ENCODE results near the gene SLC2A13.

SLC2A13 gene

DNA sequence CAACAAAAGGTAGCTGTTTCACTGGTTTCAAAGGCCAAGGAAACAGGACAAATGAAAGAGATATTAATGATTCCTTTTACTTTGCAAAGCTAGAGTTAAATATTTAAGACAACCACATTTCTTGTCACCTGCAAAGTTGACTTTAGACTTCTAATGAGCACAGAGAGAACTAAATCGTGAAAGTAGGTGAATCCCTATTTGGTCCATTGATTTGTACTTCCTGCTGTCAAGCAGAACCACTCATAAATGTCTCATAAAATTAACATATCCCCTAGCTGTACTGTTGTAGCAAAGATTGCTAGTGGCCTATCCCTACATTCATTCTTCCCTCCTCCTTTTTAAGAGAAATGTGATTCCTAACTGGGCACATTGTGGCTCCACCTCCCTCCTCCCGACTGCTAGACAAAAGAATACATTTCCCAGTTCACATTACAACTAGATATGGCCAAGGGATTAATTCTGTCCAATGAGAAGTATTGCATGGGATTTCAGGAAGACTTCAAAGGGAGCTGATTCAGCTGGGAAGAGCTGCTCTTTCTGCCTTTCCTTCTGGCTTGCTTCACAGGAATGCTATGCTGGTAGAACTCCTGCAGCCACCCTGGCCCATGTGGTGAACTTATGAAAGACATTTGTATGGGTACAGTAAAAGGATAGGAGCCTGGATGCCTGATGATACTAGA, 258.8 kb downstream of the SLC2A13 start:
- CTCF ChIA-PET: no interaction called here
- no peak for DNase-seq (ENCODE audit: low read depth, low spot score)
- TF ChIP-seq, protein P1, sequence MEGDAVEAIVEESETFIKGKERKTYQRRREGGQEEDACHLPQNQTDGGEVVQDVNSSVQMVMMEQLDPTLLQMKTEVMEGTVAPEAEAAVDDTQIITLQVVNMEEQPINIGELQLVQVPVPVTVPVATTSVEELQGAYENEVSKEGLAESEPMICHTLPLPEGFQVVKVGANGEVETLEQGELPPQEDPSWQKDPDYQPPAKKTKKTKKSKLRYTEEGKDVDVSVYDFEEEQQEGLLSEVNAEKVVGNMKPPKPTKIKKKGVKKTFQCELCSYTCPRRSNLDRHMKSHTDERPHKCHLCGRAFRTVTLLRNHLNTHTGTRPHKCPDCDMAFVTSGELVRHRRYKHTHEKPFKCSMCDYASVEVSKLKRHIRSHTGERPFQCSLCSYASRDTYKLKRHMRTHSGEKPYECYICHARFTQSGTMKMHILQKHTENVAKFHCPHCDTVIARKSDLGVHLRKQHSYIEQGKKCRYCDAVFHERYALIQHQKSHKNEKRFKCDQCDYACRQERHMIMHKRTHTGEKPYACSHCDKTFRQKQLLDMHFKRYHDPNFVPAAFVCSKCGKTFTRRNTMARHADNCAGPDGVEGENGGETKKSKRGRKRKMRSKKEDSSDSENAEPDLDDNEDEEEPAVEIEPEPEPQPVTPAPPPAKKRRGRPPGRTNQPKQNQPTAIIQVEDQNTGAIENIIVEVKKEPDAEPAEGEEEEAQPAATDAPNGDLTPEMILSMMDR (IDR thresholded peaks at IDR 0.05; ENCODE audit: insufficient read depth, low read length, missing control alignments): no peak
- POLR2A ChIA-PET: no interaction called here
- H3K4me3 ChIP-seq (ENCODE audit: low read depth, low read length): no peak overlapping the region

DNA sequence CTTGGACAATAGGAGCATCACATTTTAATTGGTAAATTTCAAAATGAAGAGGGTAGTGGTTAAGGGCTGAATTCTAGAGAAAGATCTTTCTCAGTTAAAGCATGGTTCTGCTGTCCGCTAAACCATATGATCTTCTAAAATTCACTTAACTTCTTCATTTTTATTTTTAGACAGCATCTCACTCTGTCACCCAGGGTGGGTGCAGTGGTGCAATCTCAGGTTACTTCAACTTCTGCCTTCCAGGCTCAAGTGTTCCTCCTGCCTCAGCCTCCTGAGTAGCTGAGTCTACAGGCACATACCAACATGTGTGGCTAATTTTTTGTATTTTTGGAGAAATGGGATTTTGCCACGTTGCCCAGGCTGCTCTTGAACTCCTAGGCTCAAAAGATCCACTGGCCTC, 259.6 kb downstream of the SLC2A13 start:
- DNase-seq (ENCODE audit: low read depth, low spot score): no peak
- TF ChIP-seq, protein P1 (IDR thresholded peaks at IDR 0.05; ENCODE audit: insufficient read depth, low read length, missing control alignments): no peak
- ChIA-PET CTCF (no interaction called here), POLR2A (no interaction called here)
- no peak overlapping the region for H3K4me3 ChIP-seq (ENCODE audit: low read depth, low read length)

DNA sequence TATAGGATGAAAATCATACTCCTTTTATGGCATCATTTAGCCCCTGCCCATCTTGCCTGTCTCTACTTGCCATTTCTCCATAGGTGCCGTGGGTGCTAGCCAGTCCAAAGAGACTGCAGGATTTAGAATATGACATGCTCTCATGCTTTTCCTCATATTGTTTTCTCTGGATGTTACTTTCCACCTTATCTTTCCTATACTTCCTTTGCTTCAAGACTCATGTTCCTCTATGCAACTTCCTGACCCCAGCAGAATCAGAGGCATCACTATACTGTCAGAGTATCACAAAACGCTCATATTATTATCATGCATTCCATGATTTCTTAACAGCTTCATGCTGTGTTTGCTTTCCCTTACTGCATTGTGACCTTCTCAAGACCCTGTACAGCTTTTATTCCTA, 265.5 kb downstream of the SLC2A13 start:
- CTCF ChIA-PET: no interaction called here
- POLR2A ChIA-PET: no interaction called here
- no peak overlapping the region for H3K4me3 ChIP-seq (ENCODE audit: low read depth, low read length)
- no peak for DNase-seq (ENCODE audit: low read depth, low spot score)
- TF ChIP-seq, protein P1 (IDR thresholded peaks at IDR 0.05; ENCODE audit: insufficient read depth, low read length, missing control alignments): no peak

DNA sequence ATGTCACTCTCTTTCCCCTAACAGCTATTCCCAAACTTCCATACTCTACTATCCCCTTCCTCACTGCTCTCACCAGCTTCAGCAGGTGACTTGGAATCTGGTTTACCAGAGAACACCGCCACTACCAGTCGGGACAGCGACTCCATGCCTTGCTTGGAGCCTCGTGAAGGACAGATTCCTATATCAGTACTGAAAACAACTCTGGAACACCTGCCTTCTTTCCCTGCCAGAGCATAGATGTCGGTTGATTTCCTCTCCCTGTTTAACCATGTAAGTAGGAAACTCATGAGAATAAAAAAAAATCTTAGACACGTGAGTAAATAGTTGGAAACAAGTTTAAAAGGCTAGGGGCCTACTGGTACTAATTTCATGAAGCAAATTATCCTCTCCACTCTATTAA, 266.8 kb downstream of the SLC2A13 start:
- TF ChIP-seq, protein P1 (IDR thresholded peaks at IDR 0.05; ENCODE audit: insufficient read depth, low read length, missing control alignments): no peak
- POLR2A ChIA-PET: no interaction called here
- DNase-seq (ENCODE audit: low read depth, low spot score): no peak
- CTCF ChIA-PET: no interaction called here
- H3K4me3 ChIP-seq (ENCODE audit: low read depth, low read length): no peak overlapping the region

DNA sequence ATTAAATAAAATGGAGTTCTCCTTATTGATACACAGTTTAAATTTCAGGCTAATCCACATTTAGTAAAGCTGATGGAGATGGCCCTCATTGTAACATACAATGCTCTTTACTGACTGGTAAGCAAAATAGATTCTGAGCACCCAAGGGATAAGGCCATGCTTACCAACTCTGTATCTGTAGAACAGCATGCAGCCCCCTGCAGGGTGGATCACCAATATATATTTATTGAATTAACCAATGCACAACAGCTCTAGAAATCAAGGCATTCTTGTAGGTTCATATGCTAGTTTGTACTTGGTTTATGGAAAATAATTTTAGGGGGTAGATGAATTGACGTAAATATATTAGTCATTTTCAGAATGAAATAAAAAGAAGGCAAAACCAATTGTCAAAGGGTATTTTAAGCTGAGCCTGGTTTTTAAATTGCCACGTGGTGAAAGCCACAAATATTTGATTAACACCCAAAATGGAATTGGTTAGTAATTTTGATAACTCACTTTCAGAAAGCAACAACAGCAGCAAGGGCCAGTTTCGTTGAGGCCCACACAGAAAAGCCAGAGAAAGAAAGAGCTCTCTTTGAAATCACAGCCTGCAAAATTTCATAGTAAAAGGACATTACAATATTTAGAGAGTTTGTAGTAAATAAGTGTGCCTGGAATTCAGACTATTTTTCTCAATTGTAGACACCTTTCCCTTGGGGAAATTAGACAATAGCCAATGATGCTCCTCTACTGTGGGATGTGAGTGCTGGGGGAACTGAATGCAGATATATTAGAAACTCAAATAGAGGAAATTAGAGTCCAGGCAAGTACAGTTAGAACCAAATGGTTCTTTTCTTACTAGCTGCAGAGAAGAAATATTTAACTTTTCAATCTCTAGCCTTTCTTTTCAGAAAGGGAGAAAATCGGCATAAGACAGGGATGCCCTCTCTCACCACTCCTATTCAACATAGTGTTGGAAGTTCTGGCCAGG, 270.1 kb downstream of the SLC2A13 start:
- ChIA-PET POLR2A (no interaction called here), CTCF (no interaction called here)
- no peak for DNase-seq (ENCODE audit: low read depth, low spot score)
- no peak overlapping the region for H3K4me3 ChIP-seq (ENCODE audit: low read depth, low read length)
- TF ChIP-seq, protein P1 (IDR thresholded peaks at IDR 0.05; ENCODE audit: insufficient read depth, low read length, missing control alignments): no peak

DNA sequence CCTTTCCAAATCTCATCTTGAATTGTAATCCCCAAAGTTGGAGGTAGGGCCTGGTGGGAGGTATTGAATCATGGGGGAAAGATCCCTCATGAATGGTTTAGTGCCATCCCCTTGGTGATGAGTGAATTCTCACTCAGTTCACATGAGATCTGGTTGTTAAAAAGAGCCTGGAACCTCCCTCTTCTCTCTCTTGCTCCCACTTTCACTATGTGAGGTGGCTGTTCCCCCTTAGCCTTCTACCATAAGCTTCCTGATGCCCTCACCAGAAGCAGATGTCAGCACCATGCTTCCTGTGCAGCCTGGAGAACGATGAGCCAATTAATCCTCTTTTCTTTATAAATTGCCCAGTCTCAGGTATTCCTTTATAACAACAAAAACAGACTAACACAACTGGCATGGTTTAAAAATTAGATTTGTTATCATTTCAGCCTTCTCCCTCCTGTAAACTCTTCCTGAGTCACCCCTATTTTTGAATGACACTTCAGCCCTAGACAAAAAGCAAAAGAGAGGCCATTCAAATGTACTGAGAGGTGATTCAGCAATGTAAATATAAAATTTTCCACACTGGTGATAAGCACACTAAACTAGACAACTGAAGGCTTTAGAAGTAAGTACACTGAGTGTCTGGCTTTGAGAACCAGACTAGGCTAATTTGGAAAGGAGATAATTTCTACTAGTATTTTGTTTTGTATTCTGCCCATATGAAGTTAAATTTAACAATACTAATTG, 274.1 kb downstream of the SLC2A13 start:
- no peak for DNase-seq (ENCODE audit: low read depth, low spot score)
- TF ChIP-seq, protein P1 (IDR thresholded peaks at IDR 0.05; ENCODE audit: insufficient read depth, low read length, missing control alignments): no peak
- POLR2A ChIA-PET: no interaction called here
- no peak overlapping the region for H3K4me3 ChIP-seq (ENCODE audit: low read depth, low read length)
- CTCF ChIA-PET: no interaction called here
